Measurements from ENCODE around the gene HMG20A.

GRCh38 chr15:77416148-77416455, 4.6 kb upstream of the HMG20A start:
- TF ChIP-seq POLR2AphosphoS5 (IDR thresholded peaks at IDR 0.05) (no peak), CTCF (IDR thresholded peaks at IDR 0.05) (no peak), POLR2A (IDR thresholded peaks at IDR 0.05) (no peak), EP300 (IDR thresholded peaks at IDR 0.05) (no peak)
